ENCODE results near the gene SHC3.

DNA sequence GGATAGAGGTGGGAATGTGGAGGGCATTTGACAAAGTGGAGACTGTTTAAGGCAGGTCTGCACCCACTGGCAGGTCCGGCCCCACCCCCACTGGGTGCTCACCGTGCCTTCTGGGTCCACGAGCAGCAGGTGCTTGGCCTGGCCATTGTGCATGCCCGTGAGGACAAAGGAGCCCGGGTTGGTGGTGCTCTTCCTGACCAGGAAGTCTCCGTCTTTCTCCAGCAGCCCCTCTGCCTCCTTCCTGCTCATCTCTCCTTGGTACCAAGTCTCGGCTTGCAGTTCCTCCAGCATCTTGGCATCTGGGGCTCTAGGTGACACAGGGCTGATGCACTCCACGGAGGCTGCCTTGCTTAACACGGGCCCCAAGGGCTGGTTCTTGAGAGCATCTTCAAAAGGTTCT is 140.7 kb downstream of the SHC3 start:
- TF ChIP-seq, protein P1, sequence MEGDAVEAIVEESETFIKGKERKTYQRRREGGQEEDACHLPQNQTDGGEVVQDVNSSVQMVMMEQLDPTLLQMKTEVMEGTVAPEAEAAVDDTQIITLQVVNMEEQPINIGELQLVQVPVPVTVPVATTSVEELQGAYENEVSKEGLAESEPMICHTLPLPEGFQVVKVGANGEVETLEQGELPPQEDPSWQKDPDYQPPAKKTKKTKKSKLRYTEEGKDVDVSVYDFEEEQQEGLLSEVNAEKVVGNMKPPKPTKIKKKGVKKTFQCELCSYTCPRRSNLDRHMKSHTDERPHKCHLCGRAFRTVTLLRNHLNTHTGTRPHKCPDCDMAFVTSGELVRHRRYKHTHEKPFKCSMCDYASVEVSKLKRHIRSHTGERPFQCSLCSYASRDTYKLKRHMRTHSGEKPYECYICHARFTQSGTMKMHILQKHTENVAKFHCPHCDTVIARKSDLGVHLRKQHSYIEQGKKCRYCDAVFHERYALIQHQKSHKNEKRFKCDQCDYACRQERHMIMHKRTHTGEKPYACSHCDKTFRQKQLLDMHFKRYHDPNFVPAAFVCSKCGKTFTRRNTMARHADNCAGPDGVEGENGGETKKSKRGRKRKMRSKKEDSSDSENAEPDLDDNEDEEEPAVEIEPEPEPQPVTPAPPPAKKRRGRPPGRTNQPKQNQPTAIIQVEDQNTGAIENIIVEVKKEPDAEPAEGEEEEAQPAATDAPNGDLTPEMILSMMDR (IDR thresholded peaks at IDR 0.05) = no peak
- TF ChIP-seq POLR2A (IDR thresholded peaks at IDR 0.05) (no peak), POLR2AphosphoS5 (IDR thresholded peaks at IDR 0.05) (no peak)

Measured in stomach (tissue), 4 donors.